HepG2 (cell line): Measurements from ENCODE around the gene SGF29. TPM values are rescaled to one million over a fixed set of nuclear protein-coding genes. Genes with fewer than 3 reads are reported as not detected.

ENCODE experiments used
- HDAC6 ChIP-seq: fragments of 200-600 bp; sonication (generic); IDR thresholded peaks from 2 replicates; pipeline ENCODE4 v1.7.0; 2017; ENCODE audit warnings: mild to moderate bottlenecking, antibody characterized with exemption, low read length, low read depth
- KAT2B ChIP-seq: fragments of 150-350 bp; IDR thresholded peaks from 2 replicates; pipeline ENCODE4 v1.6.1; 2014; ENCODE audit warnings: low read depth, low read length, borderline replicate concordance
- NPAS2 ChIP-seq: sonication (generic); formaldehyde crosslinking; IDR thresholded peaks from 2 replicates; pipeline ENCODE4 v1.8.0; 2022; ENCODE audit warnings: mild to moderate bottlenecking, missing genetic modification reagents, borderline replicate concordance
- NR1H2 ChIP-seq: sonication (generic); formaldehyde crosslinking; IDR thresholded peaks from 2 replicates; pipeline ENCODE4 v1.8.1; 2022; ENCODE audit warnings: low read depth, missing genetic modification reagents, borderline replicate concordance
- PHF5A ChIP-seq: IDR thresholded peaks from one replicate; pipeline ENCODE4 v1.6.1; 2018; ENCODE audit warnings: low read depth, missing genetic modification reagents; ENCODE audit not compliant: unreplicated experiment
- PRMT3 ChIP-seq: sonication (generic); formaldehyde crosslinking; IDR thresholded peaks from 2 replicates; pipeline ENCODE4 v1.8.1; 2022; ENCODE audit warnings: low read depth, mild to moderate bottlenecking, moderate library complexity, missing genetic modification reagents, borderline replicate concordance
- SMAD9 ChIP-seq: sonication (generic); formaldehyde crosslinking; IDR thresholded peaks from 2 replicates; pipeline ENCODE4 v1.5.1; 2020; ENCODE audit warnings: mild to moderate bottlenecking, missing genetic modification reagents
- SSRP1 ChIP-seq: IDR thresholded peaks from 2 replicates; pipeline ENCODE4 v1.6.1; 2016; ENCODE audit warnings: control low read depth
- TBP ChIP-seq: sonication (generic); formaldehyde crosslinking; IDR thresholded peaks from 2 replicates; pipeline ENCODE4 v1.5.0; 2020; ENCODE audit warnings: missing genetic modification reagents
- TGIF2 ChIP-seq: IDR thresholded peaks from 2 replicates; pipeline ENCODE4 v1.6.1; 2016; ENCODE audit warnings: control low read depth, missing compliant biosample characterization
- XBP1 ChIP-seq: sonication (generic); formaldehyde crosslinking; IDR thresholded peaks from 2 replicates; pipeline ENCODE4 v1.5.0; 2020; ENCODE audit warnings: missing genetic modification reagents
- ZBTB20 ChIP-seq: sonication (generic); formaldehyde crosslinking; IDR thresholded peaks from 2 replicates; pipeline ENCODE4 v1.8.1; 2023; ENCODE audit warnings: missing genetic modification reagents, low read depth, mild to moderate bottlenecking, borderline replicate concordance
- ZBTB38 ChIP-seq: sonication (generic); formaldehyde crosslinking; IDR thresholded peaks from 2 replicates; pipeline ENCODE4 v1.5.1; 2020; ENCODE audit warnings: mild to moderate bottlenecking, missing genetic modification reagents
- ZFP37 ChIP-seq: sonication (generic); formaldehyde crosslinking; IDR thresholded peaks from 2 replicates; pipeline ENCODE4 v1.4.0; 2020; ENCODE audit warnings: missing genetic modification reagents, borderline replicate concordance
- ZNF263 ChIP-seq: sonication (generic); formaldehyde crosslinking; IDR thresholded peaks from 2 replicates; pipeline ENCODE4 v1.4.0; 2020; ENCODE audit warnings: missing genetic modification reagents
- ZNF3 ChIP-seq: IDR thresholded peaks from 2 replicates; pipeline ENCODE4 v1.7.0; 2017; ENCODE audit warnings: inconsistent platforms
- ZNF350 ChIP-seq: sonication (generic); formaldehyde crosslinking; IDR thresholded peaks from 2 replicates; pipeline ENCODE4 v1.4.0; 2020; ENCODE audit warnings: mild to moderate bottlenecking, low read depth, missing genetic modification reagents, borderline replicate concordance
- ZNF550 ChIP-seq: sonication (generic); formaldehyde crosslinking; IDR thresholded peaks from 2 replicates; pipeline ENCODE4 v1.4.0; 2020; ENCODE audit warnings: mild to moderate bottlenecking, missing genetic modification reagents, borderline replicate concordance
- ZNF75D ChIP-seq: sonication (generic); formaldehyde crosslinking; IDR thresholded peaks from 2 replicates; pipeline ENCODE4 v1.8.1; 2023; ENCODE audit warnings: missing genetic modification reagents, mild to moderate bottlenecking, borderline replicate concordance
- ZNF841 ChIP-seq: sonication (generic); formaldehyde crosslinking; IDR thresholded peaks from 2 replicates; pipeline ENCODE4 v1.8.1; 2023; ENCODE audit warnings: missing genetic modification reagents, borderline replicate concordance
- polyA plus RNA-seq, 8 experiments: library from polyadenylated mRNA; depleted of rRNA in 3 of 8; stranded (reverse) in 7 of 8; unstranded in 1 of 8; fragments of >200 nt; fragmentation: Illumina TruSeq in 4 of 8; extraction: Trizol in 4 of 8; gene quantifications; 2 replicates each; pipeline versions ENCODE4 v1.2.1 to v1.2.3, GENCODE V29; 2011 to 2016; ENCODE audit warnings: low read depth in 4 of 8, missing spikeins in 1 of 8, mixed read lengths in 1 of 8; ENCODE audit not compliant: insufficient read depth in 1 of 8
- total RNA-seq, 5 experiments: library from RNA; depleted of rRNA; stranded (reverse); fragments of >200 nt; fragmentation: Illumina TruSeq; extraction: Trizol; gene quantifications; 2 replicates each; pipeline ENCODE4 v1.2.3, GENCODE V29; 2016; ENCODE audit warnings: low read depth in 1 of 5
- TF ChIP-seq, protein P1 (sequence below): IDR thresholded peaks from 2 replicates; pipeline ENCODE4 v1.6.1; 2016; ENCODE audit warnings: missing biosample characterization, missing genetic modification reagents, low read depth
- TF ChIP-seq, protein P2 (sequence below): sonication (generic); formaldehyde crosslinking; IDR thresholded peaks from 2 replicates; pipeline ENCODE4 v1.5.0; 2020; ENCODE audit warnings: mild to moderate bottlenecking, missing genetic modification reagents, moderate library complexity
- TF ChIP-seq, protein P3 (sequence below): sonication (generic); formaldehyde crosslinking; IDR thresholded peaks from 2 replicates; pipeline ENCODE4 v1.5.1; 2020; ENCODE audit warnings: mild to moderate bottlenecking, missing genetic modification reagents, moderate library complexity
- TF ChIP-seq, protein P4 (sequence below): sonication (generic); formaldehyde crosslinking; IDR thresholded peaks from 2 replicates; pipeline ENCODE4 v1.4.0; 2020; ENCODE audit warnings: mild to moderate bottlenecking, missing genetic modification reagents

The SGF29 gene
- total and polyA plus RNA-seq, 2 of the 13 experiments (the other 11 are each of a cell fraction or from before 2014, with no cell fraction given) = 5.0 to 29.4 TPM

DNA sequence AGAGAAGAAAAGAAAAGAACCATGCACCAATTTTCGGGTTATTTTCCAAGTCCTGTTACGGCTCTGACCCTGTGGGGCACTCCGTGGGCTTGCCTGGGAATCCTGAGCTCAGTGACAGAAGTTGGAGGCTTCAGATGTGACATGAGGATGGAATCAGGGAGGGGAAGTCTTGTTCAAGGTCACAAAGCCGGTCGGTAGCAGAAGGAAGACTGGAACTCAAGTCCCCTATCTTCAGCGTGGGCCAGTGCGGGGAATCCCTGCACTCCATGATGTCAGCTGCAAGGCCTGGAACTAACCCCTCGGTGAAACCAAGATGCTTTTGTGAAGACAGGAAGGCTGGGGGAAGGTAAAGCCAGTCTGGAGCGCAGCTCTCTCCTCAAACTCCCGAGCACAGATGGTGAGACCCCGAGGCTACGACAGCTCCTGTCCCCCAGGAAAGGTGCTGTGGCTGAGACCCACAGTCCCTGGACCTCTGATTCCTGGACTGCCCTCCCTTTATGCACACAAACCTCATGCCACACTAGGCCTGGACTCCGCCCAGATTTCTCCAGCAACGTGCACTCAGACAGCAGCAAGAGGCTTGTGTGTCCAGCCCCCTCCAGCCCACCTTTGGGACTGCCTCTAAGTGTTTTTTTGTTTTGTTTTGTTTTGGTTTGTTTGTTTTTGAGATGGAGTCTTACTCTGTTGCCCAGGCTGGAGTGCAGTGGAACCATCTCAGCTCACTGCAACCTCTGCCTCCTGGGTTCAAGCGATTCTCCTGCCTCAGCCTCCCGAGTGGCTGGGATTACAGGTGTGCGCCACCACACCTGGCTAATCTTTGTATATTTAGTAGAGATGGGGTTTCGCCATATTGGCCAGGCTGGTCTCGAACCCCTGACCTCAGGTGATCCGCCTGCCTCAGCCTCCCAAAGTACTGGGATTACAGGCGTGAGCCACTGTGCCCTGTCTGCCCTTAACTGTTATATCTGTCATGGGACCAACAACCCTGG, 41.6 kb upstream of the SGF29 start (continued):
- TF ChIP-seq, protein P1, sequence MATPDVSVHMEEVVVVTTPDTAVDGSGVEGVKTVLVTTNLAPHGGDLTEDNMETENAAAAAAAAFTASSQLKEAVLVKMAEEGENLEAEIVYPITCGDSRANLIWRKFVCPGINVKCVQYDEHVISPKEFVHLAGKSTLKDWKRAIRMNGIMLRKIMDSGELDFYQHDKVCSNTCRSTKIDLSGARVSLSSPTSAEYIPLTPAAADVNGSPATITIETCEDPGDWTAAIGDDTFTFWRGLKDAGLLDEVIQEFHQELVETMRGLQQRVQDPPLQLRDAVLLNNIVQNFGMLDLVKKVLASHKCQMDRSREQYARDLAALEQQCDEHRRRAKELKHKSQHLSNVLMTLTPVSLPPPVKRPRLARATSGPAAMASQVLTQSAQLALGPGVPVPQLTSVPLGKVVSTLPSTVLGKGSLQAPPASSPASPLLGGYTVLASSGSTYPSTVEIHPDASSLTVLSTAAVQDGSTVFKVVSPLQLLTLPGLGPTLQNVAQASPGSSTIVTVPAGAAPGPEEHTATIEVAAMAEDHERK (CRISPR knock-in tag) = no peak
- TF ChIP-seq ZNF550 (CRISPR knock-in tag) (no peak), HDAC6 (no peak), SSRP1 (no peak), TGIF2 (CRISPR knock-in tag) (no peak), ZNF841 (no peak), NR1H2 (CRISPR knock-in tag) (no peak), NPAS2 (CRISPR knock-in tag) (no peak), ZNF350 (CRISPR knock-in tag) (0 out of 2 replicates have a peak, but pooled peaks have one; percentile 27), PHF5A (no peak), ZBTB38 (CRISPR knock-in tag) (peak; percentile 59; the same call in 1 of the 2 replicates), TBP (no peak), PRMT3 (CRISPR knock-in tag) (no peak), ZNF75D (CRISPR knock-in tag) (no peak), ZFP37 (CRISPR knock-in tag) (0 out of 2 replicates have a peak, but pooled peaks have one; percentile 43), ZNF263 (CRISPR knock-in tag) (no peak), SMAD9 (CRISPR knock-in tag) (no peak), XBP1 (CRISPR knock-in tag) (no peak), ZNF3 (CRISPR knock-in tag) (peak; percentile 72), KAT2B (no peak), ZBTB20 (CRISPR knock-in tag) (peak; percentile 65; the same call in 1 of the 2 replicates)
- TF ChIP-seq, protein P2, sequence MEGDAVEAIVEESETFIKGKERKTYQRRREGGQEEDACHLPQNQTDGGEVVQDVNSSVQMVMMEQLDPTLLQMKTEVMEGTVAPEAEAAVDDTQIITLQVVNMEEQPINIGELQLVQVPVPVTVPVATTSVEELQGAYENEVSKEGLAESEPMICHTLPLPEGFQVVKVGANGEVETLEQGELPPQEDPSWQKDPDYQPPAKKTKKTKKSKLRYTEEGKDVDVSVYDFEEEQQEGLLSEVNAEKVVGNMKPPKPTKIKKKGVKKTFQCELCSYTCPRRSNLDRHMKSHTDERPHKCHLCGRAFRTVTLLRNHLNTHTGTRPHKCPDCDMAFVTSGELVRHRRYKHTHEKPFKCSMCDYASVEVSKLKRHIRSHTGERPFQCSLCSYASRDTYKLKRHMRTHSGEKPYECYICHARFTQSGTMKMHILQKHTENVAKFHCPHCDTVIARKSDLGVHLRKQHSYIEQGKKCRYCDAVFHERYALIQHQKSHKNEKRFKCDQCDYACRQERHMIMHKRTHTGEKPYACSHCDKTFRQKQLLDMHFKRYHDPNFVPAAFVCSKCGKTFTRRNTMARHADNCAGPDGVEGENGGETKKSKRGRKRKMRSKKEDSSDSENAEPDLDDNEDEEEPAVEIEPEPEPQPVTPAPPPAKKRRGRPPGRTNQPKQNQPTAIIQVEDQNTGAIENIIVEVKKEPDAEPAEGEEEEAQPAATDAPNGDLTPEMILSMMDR (CRISPR knock-in tag) = 0 out of 2 replicates have a peak, but pooled peaks have one; percentile 10
- TF ChIP-seq, protein P3, sequence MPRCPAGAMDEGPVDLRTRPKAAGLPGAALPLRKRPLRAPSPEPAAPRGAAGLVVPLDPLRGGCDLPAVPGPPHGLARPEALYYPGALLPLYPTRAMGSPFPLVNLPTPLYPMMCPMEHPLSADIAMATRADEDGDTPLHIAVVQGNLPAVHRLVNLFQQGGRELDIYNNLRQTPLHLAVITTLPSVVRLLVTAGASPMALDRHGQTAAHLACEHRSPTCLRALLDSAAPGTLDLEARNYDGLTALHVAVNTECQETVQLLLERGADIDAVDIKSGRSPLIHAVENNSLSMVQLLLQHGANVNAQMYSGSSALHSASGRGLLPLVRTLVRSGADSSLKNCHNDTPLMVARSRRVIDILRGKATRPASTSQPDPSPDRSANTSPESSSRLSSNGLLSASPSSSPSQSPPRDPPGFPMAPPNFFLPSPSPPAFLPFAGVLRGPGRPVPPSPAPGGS (CRISPR knock-in tag) = no peak
- TF ChIP-seq, protein P4, sequence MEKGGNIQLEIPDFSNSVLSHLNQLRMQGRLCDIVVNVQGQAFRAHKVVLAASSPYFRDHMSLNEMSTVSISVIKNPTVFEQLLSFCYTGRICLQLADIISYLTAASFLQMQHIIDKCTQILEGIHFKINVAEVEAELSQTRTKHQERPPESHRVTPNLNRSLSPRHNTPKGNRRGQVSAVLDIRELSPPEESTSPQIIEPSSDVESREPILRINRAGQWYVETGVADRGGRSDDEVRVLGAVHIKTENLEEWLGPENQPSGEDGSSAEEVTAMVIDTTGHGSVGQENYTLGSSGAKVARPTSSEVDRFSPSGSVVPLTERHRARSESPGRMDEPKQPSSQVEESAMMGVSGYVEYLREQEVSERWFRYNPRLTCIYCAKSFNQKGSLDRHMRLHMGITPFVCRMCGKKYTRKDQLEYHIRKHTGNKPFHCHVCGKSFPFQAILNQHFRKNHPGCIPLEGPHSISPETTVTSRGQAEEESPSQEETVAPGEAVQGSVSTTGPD = no peak
